ENCODE results near the gene SPIB.

Gene SPIB

DNA sequence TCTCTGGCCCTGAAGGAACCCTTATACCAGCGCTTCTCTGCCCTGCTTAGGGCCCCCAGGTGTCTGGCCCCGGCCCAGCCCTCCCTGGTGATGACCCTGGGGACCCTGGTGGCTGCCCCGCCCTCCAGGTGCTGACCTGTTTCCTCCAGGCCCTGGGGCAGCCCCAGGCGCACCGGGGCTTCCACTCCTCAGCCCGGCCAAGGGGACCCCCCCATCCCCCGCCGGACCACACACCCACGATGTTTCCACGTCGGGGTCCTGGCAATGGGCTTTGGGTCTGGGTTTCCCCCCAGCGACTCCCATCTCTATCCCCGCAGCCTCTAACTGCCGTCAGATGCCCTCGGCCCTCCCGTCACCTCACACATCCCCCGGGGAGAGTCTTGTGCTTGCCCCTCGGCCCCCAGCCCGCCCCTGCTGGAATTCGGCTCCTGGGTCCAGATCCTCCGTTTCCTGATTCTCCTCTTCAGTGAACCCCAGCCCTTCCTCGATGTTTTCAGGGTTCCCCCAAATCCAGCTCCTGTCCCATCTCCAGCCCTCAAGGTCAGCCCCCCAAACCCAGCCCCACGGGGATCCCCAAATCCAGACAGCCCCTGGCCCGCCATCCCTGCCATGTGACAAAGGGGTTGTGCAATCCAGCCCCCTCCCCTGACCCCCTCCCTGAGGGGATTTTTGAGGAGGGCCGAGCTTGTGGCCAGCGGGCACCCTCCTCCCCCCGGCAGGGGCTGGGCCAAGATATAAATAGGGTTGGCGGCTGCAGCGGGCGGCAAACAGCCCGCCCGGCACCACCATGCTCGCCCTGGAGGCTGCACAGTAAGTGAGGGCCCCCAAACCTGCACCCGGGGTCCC lies at the start of gene SPIB:
Gene SPIB, plus strand, starts transcription at position 763 of the 846 bp plus-strand sequence. Its CDS starts 25 bp downstream, at position 788.
- DNase-seq: no peak
- in situ Hi-C loops (cut with MboI; ENCODE audit: low pct_unique_long_range_greater_than_20kb, low sequenced_read_pairs): no loop called here

DNA sequence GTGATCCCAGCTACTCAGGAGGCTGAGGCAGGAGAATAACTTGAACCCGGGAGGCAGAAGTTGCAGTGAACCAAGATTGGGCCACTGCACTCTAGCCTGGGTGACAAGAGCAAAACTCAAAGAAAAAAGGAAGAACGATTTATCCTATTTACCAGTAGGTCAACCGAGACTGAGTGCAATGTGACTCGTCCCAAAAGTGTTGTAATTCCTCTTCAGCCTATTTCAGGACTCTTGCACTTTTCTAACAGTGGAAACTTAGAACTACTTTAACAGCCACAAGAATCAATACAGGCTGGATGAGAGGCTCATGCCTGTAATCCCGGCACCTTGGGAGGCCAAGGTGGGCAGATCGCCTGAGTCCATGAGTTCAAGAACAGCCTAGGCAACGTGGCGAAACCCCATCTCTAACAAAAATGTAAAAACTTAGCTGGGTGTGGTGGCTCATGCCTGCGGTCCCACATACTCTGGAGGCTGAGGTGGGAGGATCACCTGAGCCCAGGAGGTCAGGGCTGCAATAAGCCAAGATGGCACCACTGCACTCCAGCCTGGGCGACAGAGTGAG lies 46.7 kb upstream of the SPIB start:
- DNase-seq: no peak
- in situ Hi-C loops (cut with MboI; ENCODE audit: low pct_unique_long_range_greater_than_20kb, low sequenced_read_pairs): loop anchor here (25.0 kb wide), 1 partner anchor 415 kb away; the partner anchor contains the start of gene ACP4

DNA sequence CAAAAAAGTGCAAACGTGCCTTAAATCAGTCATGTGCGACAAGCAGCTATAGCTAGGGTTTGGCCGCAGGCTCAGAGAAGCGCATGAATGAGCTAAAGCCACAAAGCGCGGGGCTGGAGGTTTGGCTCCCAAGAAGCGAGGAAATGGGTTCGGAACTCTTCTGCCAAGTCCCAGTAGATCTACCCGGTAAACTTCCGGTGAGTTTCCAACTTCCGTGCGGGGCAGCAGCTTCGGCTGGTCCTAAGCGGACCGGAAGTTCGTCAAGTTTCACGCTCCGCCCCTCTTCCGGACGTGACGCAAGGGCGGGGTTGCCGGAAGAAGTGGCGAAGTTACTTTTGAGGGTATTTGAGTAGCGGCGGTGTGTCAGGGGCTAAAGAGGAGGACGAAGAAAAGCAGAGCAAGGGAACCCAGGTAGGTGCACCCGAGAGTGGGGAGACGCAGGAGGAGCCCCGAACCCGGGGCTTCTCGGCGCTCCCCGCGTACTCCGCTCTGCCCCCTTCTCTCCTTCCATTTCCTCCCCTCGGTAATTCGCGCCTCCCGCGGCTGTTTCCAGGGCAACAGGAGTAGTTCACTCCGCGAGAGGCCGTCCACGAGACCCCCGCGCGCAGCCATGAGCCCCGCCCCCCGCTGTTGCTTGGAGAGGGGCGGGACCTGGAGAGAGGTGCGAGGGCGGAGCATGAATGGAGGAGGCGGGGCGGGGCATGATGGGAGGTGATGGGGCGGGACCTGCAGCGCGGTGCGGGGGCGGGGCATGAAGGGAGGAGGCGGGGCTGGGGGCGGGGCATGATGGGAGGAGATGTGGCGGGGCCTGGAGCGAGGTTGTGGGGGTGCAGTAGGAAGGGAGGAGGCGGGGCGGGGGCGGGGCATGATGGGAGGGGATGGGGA lies 42.3 kb upstream of the SPIB start, which contains the start of gene NR1H2:
Gene NR1H2, plus strand, starts transcription at position 292 of the 885 bp plus-strand sequence. CDS start 1,149 bp downstream, outside the sequence.
- DNase-seq: peak; percentile 96
- in situ Hi-C loops (cut with MboI; ENCODE audit: low pct_unique_long_range_greater_than_20kb, low sequenced_read_pairs): no loop called here

DNA sequence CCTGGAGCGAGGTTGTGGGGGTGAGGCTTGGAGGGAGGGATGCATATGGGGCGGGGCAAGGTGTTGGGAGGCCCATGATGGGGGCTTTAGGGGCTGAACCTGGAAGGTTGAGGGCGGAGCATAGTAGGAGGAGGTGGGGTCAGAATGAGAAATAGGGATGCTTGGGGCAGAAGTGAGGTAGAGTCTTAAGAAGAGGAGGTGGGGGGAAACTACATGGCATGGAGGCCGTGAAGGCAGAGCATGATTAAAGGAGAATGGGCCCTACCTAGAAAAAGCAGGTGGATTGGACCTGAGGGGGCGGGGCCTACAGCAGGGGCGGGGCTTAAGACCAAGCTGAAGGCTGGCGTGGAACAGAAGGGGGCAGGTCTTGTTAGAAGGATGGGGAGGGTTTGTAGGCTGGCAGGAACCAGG lies 41.7 kb upstream of the SPIB start:
- peak; percentile 39 for DNase-seq

DNA sequence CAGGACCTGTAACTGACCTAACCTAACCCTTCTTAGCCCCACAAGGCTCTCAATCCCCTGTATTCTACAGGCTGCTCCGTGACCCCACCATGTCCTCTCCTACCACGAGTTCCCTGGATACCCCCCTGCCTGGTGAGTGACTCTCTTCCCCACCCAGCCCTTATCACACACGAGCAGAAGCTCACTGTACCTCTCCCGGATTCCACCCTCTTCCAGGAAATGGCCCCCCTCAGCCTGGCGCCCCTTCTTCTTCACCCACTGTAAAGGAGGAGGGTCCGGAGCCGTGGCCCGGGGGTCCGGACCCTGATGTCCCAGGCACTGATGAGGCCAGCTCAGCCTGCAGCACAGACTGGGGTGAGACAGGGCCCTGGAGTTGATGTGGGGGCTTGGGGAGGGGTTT lies 41.2 kb upstream of the SPIB start:
- no peak for DNase-seq
- in situ Hi-C loops (cut with MboI; ENCODE audit: low pct_unique_long_range_greater_than_20kb, low sequenced_read_pairs): no loop called here

More for the DNA sequence above, 41.7 kb upstream of the SPIB start:
- in situ Hi-C loops (cut with MboI; ENCODE audit: low pct_unique_long_range_greater_than_20kb, low sequenced_read_pairs): no loop called here

DNA sequence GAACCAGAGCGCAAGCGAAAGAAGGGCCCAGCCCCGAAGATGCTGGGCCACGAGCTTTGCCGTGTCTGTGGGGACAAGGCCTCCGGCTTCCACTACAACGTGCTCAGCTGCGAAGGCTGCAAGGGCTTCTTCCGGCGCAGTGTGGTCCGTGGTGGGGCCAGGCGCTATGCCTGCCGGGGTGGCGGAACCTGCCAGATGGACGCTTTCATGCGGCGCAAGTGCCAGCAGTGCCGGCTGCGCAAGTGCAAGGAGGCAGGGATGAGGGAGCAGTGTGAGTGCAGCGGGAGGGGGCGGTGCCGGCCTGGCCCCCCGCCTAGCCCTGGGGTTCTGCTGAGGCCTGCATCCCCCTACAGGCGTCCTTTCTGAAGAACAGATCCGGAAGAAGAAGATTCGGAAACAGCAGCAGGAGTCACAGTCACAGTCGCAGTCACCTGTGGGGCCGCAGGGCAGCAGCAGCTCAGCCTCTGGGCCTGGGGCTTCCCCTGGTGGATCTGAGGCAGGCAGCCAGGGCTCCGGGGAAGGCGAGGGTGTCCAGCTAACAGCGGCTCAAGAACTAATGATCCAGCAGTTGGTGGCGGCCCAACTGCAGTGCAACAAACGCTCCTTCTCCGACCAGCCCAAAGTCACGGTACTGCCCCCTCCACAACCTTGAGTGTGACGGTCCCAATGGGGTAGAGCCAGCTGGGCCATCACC lies 40.4 kb upstream of the SPIB start:
- no peak for DNase-seq
- in situ Hi-C loops (cut with MboI; ENCODE audit: low pct_unique_long_range_greater_than_20kb, low sequenced_read_pairs): no loop called here

DNA sequence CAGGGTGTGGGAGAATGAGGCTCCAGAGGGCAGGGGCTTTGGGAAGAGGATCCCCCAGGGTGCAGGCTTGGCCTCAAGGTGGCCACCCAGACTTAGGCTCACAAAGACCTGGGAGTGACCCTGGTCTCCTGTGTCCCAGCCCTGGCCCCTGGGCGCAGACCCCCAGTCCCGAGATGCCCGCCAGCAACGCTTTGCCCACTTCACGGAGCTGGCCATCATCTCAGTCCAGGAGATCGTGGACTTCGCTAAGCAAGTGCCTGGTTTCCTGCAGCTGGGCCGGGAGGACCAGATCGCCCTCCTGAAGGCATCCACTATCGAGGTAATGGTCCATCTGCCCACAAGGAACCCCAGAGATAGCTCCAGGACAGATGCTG lies 39.9 kb upstream of the SPIB start:
- no peak for DNase-seq
- in situ Hi-C loops (cut with MboI; ENCODE audit: low pct_unique_long_range_greater_than_20kb, low sequenced_read_pairs): no loop called here

DNA sequence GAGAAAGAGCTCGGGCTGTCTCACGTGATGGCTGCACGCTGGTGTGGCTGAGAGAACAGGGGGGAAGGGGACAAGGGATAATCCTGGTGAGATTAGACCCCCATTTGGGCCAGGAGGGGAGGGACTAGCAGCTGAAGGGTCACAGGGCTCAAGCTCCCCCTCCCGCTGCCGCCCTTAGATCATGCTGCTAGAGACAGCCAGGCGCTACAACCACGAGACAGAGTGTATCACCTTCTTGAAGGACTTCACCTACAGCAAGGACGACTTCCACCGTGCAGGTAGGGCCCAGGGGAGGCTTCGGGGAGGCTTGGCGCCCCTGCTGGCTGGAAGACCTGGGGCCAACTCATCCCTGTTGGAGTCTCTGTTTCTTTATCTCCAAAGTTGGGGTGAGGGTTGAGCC lies 39.1 kb upstream of the SPIB start:
- no peak for DNase-seq
- in situ Hi-C loops (cut with MboI; ENCODE audit: low pct_unique_long_range_greater_than_20kb, low sequenced_read_pairs): no loop called here

DNA sequence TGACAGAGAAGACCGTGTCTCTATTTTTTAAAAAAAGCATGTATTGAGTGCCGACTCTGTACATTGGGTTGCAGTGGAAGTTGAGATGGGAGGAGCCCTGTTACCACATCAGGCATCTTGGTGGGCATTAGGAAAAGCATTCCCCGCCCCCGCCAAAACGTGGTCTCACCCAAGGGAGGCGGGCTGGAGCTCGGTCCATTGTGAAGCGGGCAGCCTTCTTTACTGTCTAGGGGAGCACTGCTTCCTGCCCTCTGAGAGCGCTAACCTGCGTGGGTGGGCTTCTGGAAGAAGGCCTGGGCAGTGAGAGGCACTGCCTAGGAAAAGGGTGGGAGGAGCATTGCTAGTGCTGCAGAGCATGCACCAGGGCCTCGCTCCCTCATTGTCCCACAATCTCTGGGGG lies 38.6 kb upstream of the SPIB start:
- in situ Hi-C loops (cut with MboI; ENCODE audit: low pct_unique_long_range_greater_than_20kb, low sequenced_read_pairs): no loop called here

DNA sequence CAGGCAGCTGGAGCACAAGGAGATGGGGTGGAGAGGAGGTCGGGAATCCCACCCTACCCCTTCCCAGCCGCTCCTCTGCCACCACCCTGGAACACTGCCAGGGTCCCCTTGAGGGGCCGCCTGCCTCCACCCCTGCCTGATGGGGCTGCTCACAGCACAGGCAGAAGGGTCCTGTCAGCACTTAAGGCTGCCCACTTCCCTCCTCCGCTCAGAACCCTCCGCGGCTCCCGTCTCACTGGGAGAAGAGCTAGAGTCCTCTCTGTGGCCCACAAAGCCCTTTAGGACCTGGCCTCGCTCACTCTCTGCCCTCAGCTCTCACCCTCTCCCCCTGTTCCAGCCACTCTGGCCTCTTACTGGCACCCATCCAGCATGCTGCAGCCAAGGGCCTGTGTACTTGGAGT lies 38.0 kb upstream of the SPIB start:
- DNase-seq: no peak

More for the DNA sequence above, 38.6 kb upstream of the SPIB start:
- no peak for DNase-seq

DNA sequence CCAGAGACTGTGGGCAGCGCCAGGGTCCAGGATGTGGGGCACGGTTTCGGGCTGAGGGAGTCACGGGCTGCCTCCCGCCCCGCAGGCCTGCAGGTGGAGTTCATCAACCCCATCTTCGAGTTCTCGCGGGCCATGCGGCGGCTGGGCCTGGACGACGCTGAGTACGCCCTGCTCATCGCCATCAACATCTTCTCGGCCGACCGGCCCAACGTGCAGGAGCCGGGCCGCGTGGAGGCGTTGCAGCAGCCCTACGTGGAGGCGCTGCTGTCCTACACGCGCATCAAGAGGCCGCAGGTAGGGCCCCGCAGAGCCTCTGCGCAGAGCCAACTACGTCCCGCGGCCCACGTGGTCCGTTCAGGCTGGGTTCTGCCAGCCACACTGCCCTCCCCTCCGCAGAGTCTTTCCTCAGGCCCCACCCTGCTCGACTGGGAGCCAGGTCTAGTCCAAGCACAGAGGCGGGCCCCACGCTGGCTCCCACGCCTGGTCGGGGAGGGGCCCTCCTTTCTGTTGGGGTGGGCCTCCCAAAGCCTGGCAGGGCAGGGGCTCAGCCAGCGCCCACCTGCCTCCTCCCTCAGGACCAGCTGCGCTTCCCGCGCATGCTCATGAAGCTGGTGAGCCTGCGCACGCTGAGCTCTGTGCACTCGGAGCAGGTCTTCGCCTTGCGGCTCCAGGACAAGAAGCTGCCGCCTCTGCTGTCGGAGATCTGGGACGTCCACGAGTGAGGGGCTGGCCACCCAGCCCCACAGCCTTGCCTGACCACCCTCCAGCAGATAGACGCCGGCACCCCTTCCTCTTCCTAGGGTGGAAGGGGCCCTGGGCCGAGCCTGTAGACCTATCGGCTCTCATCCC lies 36.6 kb upstream of the SPIB start:
- in situ Hi-C loops (cut with MboI; ENCODE audit: low pct_unique_long_range_greater_than_20kb, low sequenced_read_pairs): no loop called here

More for the DNA sequence above, 38.0 kb upstream of the SPIB start:
- in situ Hi-C loops (cut with MboI; ENCODE audit: low pct_unique_long_range_greater_than_20kb, low sequenced_read_pairs): no loop called here

DNA sequence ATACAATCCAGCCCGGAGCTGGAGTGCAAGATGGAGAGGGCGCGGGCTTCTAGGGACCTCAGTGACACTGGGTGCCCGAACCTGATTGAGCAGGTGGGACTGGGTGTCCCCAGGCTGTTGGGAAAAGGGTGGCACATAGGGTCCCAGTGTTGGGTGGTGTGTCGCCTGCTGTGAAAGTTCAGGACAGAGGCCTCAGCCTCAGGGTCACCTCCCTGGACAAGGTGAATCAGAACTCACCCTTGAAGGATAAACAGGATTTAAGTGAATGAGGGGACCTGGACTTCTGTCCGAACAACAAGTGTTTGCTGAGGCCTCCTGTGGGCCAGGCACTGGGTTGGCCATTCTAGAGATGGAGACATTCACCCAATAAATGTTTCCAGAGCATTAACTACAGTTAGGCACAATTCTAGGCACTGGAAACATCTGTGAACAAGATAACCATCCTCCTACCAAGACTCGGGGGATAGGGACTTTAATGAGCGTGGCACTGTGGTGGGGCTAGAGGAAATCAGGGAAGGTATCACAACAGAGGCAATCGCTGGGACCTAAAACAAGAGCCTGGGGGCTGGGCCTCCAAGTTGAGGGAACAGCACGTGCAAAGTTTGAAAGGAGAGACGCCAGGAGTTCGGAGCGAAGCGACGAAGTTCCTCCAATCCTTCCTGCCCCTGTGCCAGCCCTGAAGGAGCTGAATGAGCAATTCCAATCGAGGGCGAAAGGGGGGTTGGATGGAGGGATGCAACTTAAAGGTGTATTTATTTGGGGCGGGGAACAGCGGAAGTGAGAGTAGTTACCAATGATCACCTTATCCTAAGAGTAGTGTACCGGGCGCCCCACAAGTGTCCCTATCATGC lies 35.5 kb upstream of the SPIB start:
- in situ Hi-C loops (cut with MboI; ENCODE audit: low pct_unique_long_range_greater_than_20kb, low sequenced_read_pairs): no loop called here

More for the DNA sequence above, 36.6 kb upstream of the SPIB start:
- DNase-seq: no peak

DNA sequence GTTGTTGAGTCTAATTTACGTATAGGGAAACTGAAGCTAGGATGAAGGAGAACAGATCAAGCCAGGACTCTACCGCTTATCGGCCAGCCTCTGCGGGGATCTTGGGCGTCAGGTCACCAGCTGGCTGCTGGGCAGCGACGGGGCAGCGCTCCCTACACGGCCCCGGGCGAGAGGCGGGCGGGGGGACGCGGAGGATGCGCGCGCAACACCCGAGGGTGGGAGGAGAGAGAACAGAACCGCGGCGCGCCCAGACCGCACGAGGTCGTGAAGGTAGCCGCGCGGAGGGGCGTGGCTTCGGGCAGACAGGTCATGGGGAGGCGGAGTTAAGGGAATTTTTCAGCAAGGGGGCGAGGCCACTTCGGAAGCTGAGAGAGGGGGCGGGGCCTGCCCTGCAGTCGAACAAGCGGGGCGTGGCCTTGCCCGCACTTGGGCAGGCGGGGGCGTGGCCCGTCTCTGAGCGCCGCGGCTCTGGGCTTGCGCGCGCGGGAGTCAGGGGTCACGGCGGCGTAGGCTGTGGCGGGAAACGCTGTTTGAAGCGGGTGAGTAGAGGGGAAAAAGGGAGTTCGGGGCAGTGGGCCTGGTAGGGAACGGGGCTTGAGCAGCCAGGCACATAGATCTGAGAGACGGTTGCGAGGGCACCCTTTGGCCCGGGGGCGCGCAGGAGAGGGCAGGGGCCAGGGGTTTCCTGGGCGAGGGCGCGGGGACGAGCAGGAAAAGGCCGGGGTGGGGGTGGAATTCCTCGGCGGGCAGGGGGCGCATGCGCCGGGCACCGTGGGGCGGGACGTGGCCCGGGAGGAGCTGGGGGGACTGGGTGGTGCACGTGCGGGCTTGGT lies 34.7 kb upstream of the SPIB start, which contains the start of gene POLD1:
Gene POLD1, plus strand, starts transcription at position 496 of the 833 bp plus-strand sequence. CDS start 14,505 bp downstream, outside the sequence.
- in situ Hi-C loops (cut with MboI; ENCODE audit: low pct_unique_long_range_greater_than_20kb, low sequenced_read_pairs): no loop called here
- DNase-seq: peak; percentile 98

More for the DNA sequence above, 35.5 kb upstream of the SPIB start:
- DNase-seq: no peak

DNA sequence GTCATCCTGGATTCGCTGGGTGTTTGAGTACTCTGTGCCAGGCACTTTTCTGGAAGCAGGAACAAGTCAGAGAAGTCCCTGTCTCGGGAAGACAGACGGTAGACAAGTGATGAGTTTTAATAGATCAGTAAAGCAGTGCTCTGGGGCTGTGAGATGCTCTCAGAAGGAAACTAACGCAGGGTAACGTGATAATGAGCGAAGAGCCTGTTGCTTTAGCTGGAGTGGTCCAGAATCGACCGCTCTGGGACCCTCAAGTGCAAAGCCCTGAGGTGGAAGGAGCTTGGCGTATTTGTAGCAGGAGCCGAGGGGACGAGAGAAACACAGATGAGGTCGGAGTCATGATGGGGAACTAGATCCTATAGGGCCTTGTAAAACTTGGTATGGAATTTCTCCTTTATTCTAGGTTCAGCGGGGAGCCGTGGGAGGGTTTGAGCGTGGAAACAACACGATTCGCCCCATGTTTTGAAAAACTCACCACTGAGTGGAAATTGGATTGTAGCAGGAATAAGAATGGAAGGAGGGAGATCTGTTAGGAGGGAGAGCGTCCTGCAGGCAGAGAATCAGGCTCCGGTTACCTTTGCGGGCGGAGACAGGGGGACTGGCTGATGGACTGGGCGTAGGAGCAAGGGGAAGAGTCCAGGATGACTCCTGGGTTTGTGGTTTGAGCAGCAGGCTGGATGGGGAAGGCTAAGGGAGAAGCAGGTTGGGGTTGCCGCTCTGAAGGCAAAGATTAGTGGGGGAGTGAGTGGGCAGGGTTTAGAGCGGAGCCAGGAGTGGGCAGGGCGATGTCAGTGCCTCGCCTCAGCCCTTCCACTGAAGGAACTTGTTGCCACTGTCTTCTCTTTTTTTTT lies 33.8 kb upstream of the SPIB start:
- peak; percentile 77 for DNase-seq
- in situ Hi-C loops (cut with MboI; ENCODE audit: low pct_unique_long_range_greater_than_20kb, low sequenced_read_pairs): no loop called here

DNA sequence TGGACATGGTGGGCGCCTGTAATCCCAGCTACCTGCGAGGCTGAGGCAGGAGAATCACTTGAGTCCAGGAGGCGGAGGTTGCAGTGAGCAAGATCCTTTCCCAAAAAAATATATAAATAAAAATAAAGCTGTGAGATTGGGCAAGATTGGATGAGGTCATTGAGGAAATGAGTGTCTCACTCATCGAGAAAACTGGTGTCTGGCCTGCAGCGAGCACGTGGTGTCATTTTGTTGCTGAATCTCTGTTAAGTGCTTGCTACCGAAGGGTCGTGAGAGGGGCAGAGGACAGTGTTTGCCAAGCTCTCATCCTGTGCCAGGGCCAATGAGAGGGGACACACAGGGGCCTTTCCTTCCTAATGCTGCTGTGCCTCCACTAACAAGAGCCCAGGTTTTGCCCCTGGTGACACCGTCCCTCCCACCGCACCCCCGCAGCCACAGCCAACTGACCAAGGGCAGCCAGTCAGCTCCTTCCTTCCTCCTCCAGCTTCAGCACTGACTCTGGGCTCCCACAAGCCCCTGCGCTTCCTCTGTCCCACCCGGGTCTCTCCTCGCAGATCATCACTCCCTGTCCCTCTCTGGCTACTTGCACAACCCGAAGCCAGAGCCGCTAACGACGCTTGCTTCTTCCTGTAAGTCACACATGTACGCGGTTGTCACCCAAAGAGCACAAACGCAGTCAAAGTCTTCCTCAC lies 31.4 kb upstream of the SPIB start:
- in situ Hi-C loops (cut with MboI; ENCODE audit: low pct_unique_long_range_greater_than_20kb, low sequenced_read_pairs): no loop called here
- DNase-seq: peak; percentile 19
